Measurements from ENCODE around the gene CRLF1.

The CRLF1 gene

GRCh38 chr19:18649371-18650020, 42.9 kb upstream of the CRLF1 start:
- Histone ChIP-seq H3K9ac (ENCODE audit: low read length) (no peak overlapping the region), H2AFZ (ENCODE audit: low read depth, low read length) (no peak overlapping the region), H4K20me1 (ENCODE audit: insufficient read depth, low read length) (peaks cover 50% of the 10 kb centered on the region), H3K36me3 (replicated peaks; ENCODE audit: low read depth, low read length) (no peaks in the 10 kb centered on the region), H3K27me3 (ENCODE audit: low read depth, low read length) (no peaks in the 10 kb centered on the region), H3K27ac (ENCODE audit: low read length) (no peak overlapping the region), H3K4me1 (ENCODE audit: low read length) (peaks cover 2% of the 10 kb centered on the region), H3K4me2 (ENCODE audit: low read length) (no peak overlapping the region), H3K4me3 (ENCODE audit: low read length) (no peak overlapping the region), H3K9me3 (ENCODE audit: insufficient read depth, low read length) (no peaks in the 10 kb centered on the region), H3K79me2 (ENCODE audit: low read length) (peaks cover 9% of the 10 kb centered on the region; the same call in 1 of the 2 replicates)
- no peak for TF ChIP-seq CTCF (IDR thresholded peaks at IDR 0.05; ENCODE audit: low read depth, low read length)
- TF ChIP-seq EZH2phosphoT487 (IDR thresholded peaks at IDR 0.05; ENCODE audit: low read depth), result no peak

- Histone ChIP-seq H3K9ac (ENCODE audit: low read length) (no peak overlapping the region), H4K20me1 (ENCODE audit: insufficient read depth, low read length) (peaks cover 52% of the 10 kb centered on the region)
Observed at GRCh38 chr19:18648973-18649315, 42.3 kb upstream of the CRLF1 start.

GRCh38 chr19:18647807-18648206, 41.2 kb upstream of the CRLF1 start:
- H3K9ac ChIP-seq (ENCODE audit: low read length), result no peak overlapping the region
- no peak overlapping the region for H3K4me2 ChIP-seq (ENCODE audit: low read length)
- H4K20me1 ChIP-seq (ENCODE audit: insufficient read depth, low read length), result peaks cover 54% of the 10 kb centered on the region
- peaks cover 7% of the 10 kb centered on the region for H3K4me1 ChIP-seq (ENCODE audit: low read length)
- no peak overlapping the region for H2AFZ ChIP-seq (ENCODE audit: low read depth, low read length)
- H3K9me3 ChIP-seq (ENCODE audit: insufficient read depth, low read length), result no peaks in the 10 kb centered on the region
- H3K79me2 ChIP-seq (ENCODE audit: low read length), result peaks cover 19% of the 10 kb centered on the region; the same call in 1 of the 2 replicates
- no peak overlapping the region for H3K4me3 ChIP-seq (ENCODE audit: low read length)
- H3K27ac ChIP-seq (ENCODE audit: low read length), result no peak overlapping the region
- no peak for TF ChIP-seq CTCF (IDR thresholded peaks at IDR 0.05; ENCODE audit: low read depth, low read length)
- no peak for TF ChIP-seq EZH2phosphoT487 (IDR thresholded peaks at IDR 0.05; ENCODE audit: low read depth)
- no peaks in the 10 kb centered on the region for H3K36me3 ChIP-seq (replicated peaks; ENCODE audit: low read depth, low read length)
- H3K27me3 ChIP-seq (ENCODE audit: low read depth, low read length), result no peaks in the 10 kb centered on the region

More at GRCh38 chr19:18648973-18649315, 42.3 kb upstream of the CRLF1 start:
- no peak overlapping the region for H3K27ac ChIP-seq (ENCODE audit: low read length)
- no peaks in the 10 kb centered on the region for H3K9me3 ChIP-seq (ENCODE audit: insufficient read depth, low read length)
- H3K4me1 ChIP-seq (ENCODE audit: low read length), result peaks cover 7% of the 10 kb centered on the region
- H3K4me2 ChIP-seq (ENCODE audit: low read length), result no peak overlapping the region
- no peak overlapping the region for H2AFZ ChIP-seq (ENCODE audit: low read depth, low read length)
- peaks cover 14% of the 10 kb centered on the region; the same call in 1 of the 2 replicates for H3K79me2 ChIP-seq (ENCODE audit: low read length)
- H3K4me3 ChIP-seq (ENCODE audit: low read length), result no peak overlapping the region
- no peaks in the 10 kb centered on the region for H3K27me3 ChIP-seq (ENCODE audit: low read depth, low read length)
- TF ChIP-seq EZH2phosphoT487 (IDR thresholded peaks at IDR 0.05; ENCODE audit: low read depth), result no peak
- TF ChIP-seq CTCF (IDR thresholded peaks at IDR 0.05; ENCODE audit: low read depth, low read length), result no peak
- H3K36me3 ChIP-seq (replicated peaks; ENCODE audit: low read depth, low read length), result no peaks in the 10 kb centered on the region

- Histone ChIP-seq H3K27me3 (ENCODE audit: low read depth, low read length) (no peaks in the 10 kb centered on the region), H3K4me1 (ENCODE audit: low read length) (peaks cover 7% of the 10 kb centered on the region), H4K20me1 (ENCODE audit: insufficient read depth, low read length) (peaks cover 50% of the 10 kb centered on the region), H3K27ac (ENCODE audit: low read length) (no peak overlapping the region), H3K9ac (ENCODE audit: low read length) (no peak overlapping the region), H3K79me2 (ENCODE audit: low read length) (peaks cover 19% of the 10 kb centered on the region; the same call in 1 of the 2 replicates), H2AFZ (ENCODE audit: low read depth, low read length) (no peak overlapping the region), H3K4me3 (ENCODE audit: low read length) (no peak overlapping the region), H3K36me3 (replicated peaks; ENCODE audit: low read depth, low read length) (no peaks in the 10 kb centered on the region), H3K9me3 (ENCODE audit: insufficient read depth, low read length) (no peaks in the 10 kb centered on the region), H3K4me2 (ENCODE audit: low read length) (no peak overlapping the region)
- TF ChIP-seq CTCF (IDR thresholded peaks at IDR 0.05; ENCODE audit: low read depth, low read length) (no peak), EZH2phosphoT487 (IDR thresholded peaks at IDR 0.05; ENCODE audit: low read depth) (no peak)
Observed at GRCh38 chr19:18647371-18647767, 40.8 kb upstream of the CRLF1 start.

All from OCI-LY3 (cell line).